ENCODE measurements around the gene ANKEF1.

Gene ANKEF1

DNA sequence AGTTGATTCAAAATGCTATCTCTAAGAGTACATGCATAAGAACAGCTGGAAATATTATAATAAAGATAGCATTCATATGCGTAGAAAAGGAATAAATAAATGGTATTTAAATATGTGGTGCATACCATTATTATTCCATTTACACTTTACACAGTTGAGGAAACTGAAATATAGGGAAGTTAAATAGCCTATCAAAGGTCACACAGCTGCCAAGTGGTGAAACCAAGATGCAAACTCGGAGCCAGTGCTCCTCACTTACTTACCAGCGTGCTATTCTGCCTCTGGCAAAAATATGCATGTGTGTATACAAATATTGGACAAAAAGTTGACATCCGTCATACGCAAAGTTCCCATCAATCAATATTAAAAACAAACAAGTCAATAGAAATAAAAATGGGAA lies 22.3 kb upstream of the ANKEF1 start:
- Histone ChIP-seq H3K79me2 (ENCODE audit: insufficient read depth, low read length) (no peaks in the 10 kb centered on the region), H3K4me3 (ENCODE audit: low read depth, low read length, poor library complexity, severe bottlenecking) (no peak overlapping the region), H2AFZ (ENCODE audit: low read length) (no peak overlapping the region), H3K4me1 (ENCODE audit: insufficient read depth, low read length, severe bottlenecking) (no peaks in the 10 kb centered on the region), H3F3A (ENCODE audit: insufficient read depth, low read length) (no peaks in the 10 kb centered on the region), H3K9me3 (ENCODE audit: low read length) (no peaks in the 10 kb centered on the region), H3K4me2 (ENCODE audit: low read length) (no peak overlapping the region), H3K27me3 (ENCODE audit: insufficient read depth, low read length) (no peaks in the 10 kb centered on the region), H3K9me2 (ENCODE audit: low read depth, low read length) (no peaks in the 10 kb centered on the region), H4K20me1 (ENCODE audit: insufficient read depth, low read length) (no peaks in the 10 kb centered on the region), H3K36me3 (ENCODE audit: insufficient read depth, low read length) (no peaks in the 10 kb centered on the region), H3K27ac (ENCODE audit: low read depth, low read length, poor library complexity, severe bottlenecking) (no peak overlapping the region), H3K9ac (ENCODE audit: low read length) (no peak overlapping the region)
- TF ChIP-seq, protein P1, sequence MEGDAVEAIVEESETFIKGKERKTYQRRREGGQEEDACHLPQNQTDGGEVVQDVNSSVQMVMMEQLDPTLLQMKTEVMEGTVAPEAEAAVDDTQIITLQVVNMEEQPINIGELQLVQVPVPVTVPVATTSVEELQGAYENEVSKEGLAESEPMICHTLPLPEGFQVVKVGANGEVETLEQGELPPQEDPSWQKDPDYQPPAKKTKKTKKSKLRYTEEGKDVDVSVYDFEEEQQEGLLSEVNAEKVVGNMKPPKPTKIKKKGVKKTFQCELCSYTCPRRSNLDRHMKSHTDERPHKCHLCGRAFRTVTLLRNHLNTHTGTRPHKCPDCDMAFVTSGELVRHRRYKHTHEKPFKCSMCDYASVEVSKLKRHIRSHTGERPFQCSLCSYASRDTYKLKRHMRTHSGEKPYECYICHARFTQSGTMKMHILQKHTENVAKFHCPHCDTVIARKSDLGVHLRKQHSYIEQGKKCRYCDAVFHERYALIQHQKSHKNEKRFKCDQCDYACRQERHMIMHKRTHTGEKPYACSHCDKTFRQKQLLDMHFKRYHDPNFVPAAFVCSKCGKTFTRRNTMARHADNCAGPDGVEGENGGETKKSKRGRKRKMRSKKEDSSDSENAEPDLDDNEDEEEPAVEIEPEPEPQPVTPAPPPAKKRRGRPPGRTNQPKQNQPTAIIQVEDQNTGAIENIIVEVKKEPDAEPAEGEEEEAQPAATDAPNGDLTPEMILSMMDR (IDR thresholded peaks at IDR 0.05; ENCODE audit: low read length), result no peak
- no peak for TF ChIP-seq EZH2 (IDR thresholded peaks at IDR 0.05; ENCODE audit: borderline replicate concordance, low read length)

DNA sequence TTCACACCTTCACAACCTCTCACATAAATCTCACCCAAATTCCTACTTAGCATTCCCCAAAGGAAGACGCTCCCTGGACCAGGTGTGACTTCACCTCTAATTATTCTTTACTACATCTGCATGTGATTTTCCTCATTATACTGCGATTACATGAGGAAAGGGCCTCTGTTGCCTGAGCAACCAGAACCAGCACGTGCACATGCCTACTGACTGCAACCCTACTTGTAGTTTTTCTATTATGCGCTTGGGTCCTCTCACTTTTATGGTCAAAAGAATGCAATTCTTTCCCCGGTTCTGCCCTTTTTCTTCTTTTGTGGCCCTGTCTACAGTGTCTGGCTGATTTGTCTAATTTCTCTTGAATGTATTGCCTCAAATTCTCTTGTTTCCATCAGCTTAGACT lies 20.4 kb upstream of the ANKEF1 start:
- Histone ChIP-seq H3K27ac (ENCODE audit: low read depth, low read length, poor library complexity, severe bottlenecking) (no peak overlapping the region), H2AFZ (ENCODE audit: low read length) (no peak overlapping the region), H3F3A (ENCODE audit: insufficient read depth, low read length) (no peaks in the 10 kb centered on the region), H3K9me3 (ENCODE audit: low read length) (no peaks in the 10 kb centered on the region), H3K4me1 (ENCODE audit: insufficient read depth, low read length, severe bottlenecking) (no peaks in the 10 kb centered on the region), H3K79me2 (ENCODE audit: insufficient read depth, low read length) (no peaks in the 10 kb centered on the region), H3K9ac (ENCODE audit: low read length) (no peak overlapping the region), H3K36me3 (ENCODE audit: insufficient read depth, low read length) (no peaks in the 10 kb centered on the region), H3K27me3 (ENCODE audit: insufficient read depth, low read length) (no peaks in the 10 kb centered on the region), H3K4me2 (ENCODE audit: low read length) (no peak overlapping the region), H3K9me2 (ENCODE audit: low read depth, low read length) (no peaks in the 10 kb centered on the region), H3K4me3 (ENCODE audit: low read depth, low read length, poor library complexity, severe bottlenecking) (no peak overlapping the region), H4K20me1 (ENCODE audit: insufficient read depth, low read length) (no peaks in the 10 kb centered on the region)
- TF ChIP-seq EZH2 (IDR thresholded peaks at IDR 0.05; ENCODE audit: borderline replicate concordance, low read length), result no peak
- TF ChIP-seq, protein P1 (IDR thresholded peaks at IDR 0.05; ENCODE audit: low read length), result no peak

DNA sequence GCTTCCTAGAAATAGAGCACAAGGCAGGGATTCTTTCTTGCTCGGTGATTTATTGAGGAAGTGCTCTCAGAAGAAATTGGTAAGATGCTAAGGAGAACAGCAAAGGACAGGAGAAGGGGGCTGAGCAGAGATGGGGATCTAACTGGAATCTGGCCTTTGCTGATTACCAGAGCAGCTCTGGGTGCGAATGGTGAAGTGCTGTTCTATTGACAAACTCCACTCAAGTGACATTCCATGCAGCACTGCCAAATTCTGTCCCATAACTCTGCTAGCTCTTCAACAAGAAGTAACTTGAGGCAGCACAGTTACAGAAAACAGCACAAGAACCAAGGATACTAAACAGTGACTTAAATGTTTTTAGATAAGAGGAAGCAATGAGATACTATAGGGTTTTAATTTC lies 13.8 kb upstream of the ANKEF1 start:
- no peaks in the 10 kb centered on the region for H3K9me3 ChIP-seq (ENCODE audit: low read length)
- no peak overlapping the region for H2AFZ ChIP-seq (ENCODE audit: low read length)
- no peaks in the 10 kb centered on the region for H3K4me1 ChIP-seq (ENCODE audit: insufficient read depth, low read length, severe bottlenecking)
- no peaks in the 10 kb centered on the region for H3K27me3 ChIP-seq (ENCODE audit: insufficient read depth, low read length)
- H3K36me3 ChIP-seq (ENCODE audit: insufficient read depth, low read length), result no peaks in the 10 kb centered on the region
- H3K27ac ChIP-seq (ENCODE audit: low read depth, low read length, poor library complexity, severe bottlenecking), result no peak overlapping the region
- no peak overlapping the region for H3K4me2 ChIP-seq (ENCODE audit: low read length)
- H3K4me3 ChIP-seq (ENCODE audit: low read depth, low read length, poor library complexity, severe bottlenecking), result no peak overlapping the region
- H3K9ac ChIP-seq (ENCODE audit: low read length), result no peak overlapping the region
- no peaks in the 10 kb centered on the region for H4K20me1 ChIP-seq (ENCODE audit: insufficient read depth, low read length)
- TF ChIP-seq EZH2 (IDR thresholded peaks at IDR 0.05; ENCODE audit: borderline replicate concordance, low read length), result no peak
- TF ChIP-seq, protein P1 (IDR thresholded peaks at IDR 0.05; ENCODE audit: low read length), result no peak
- H3K79me2 ChIP-seq (ENCODE audit: insufficient read depth, low read length), result no peaks in the 10 kb centered on the region
- H3F3A ChIP-seq (ENCODE audit: insufficient read depth, low read length), result no peaks in the 10 kb centered on the region
- no peaks in the 10 kb centered on the region for H3K9me2 ChIP-seq (ENCODE audit: low read depth, low read length)

Measured in OCI-LY1 (cell line).